Thyroid gland (tissue), 4 donors: ENCODE measurements around the gene CILP. TPM values are rescaled to one million over a fixed set of nuclear protein-coding genes. Genes with fewer than 3 reads are reported as not detected.
"Not testable (repeated sequence)": the region's sequence is repeated elsewhere in the genome, so short reads cannot be mapped to it uniquely, and the experiment has no call there.

Source experiments
- DNase-seq, 2 donors: peaks; one replicate each; pipeline ENCODE4 v3.0.0-alpha.2; 2019
- H3K27ac ChIP-seq, 3 donors: fragments of 200-600 bp; sonication (generic); 1 replicate in 2 of 3; 2 replicates in 1 of 3; pipeline ENCODE4 v1.5.1; 2016 to 2019; ENCODE audit warnings: mild to moderate bottlenecking in 1 of 3, moderate library complexity in 1 of 3
- H3K27me3 ChIP-seq: fragments of 200-600 bp; sonication (generic); one replicate; pipeline ENCODE4 v1.5.1; 2019
- H3K36me3 ChIP-seq, 2 donors: fragments of 200-600 bp; sonication (generic); one replicate each; pipeline ENCODE4 v1.5.1; 2016 to 2019
- H3K4me1 ChIP-seq, 2 donors: fragments of 200-600 bp; sonication (generic); one replicate each; pipeline ENCODE4 v1.5.1; 2017 to 2019
- H3K4me3 ChIP-seq, 3 donors: fragments of 200-600 bp; sonication (generic); replicated peaks in 1 of 3; 1 replicate in 2 of 3; 2 replicates in 1 of 3; pipeline ENCODE4 v1.5.1; 2016; ENCODE audit warnings: mild to moderate bottlenecking in 1 of 3
- H3K9me3 ChIP-seq: fragments of 200-600 bp; sonication (generic); one replicate; pipeline ENCODE4 v1.5.1; 2017
- POLR2A ChIP-seq, 2 donors: fragments of 450-650 bp; IDR thresholded peaks; one replicate each; pipeline ENCODE4 v1.6.1; 2017; ENCODE audit warnings: antibody characterized with exemption in 2 of 2, mild to moderate bottlenecking in 2 of 2, moderate library complexity in 1 of 2
- WGBS, 2 donors: methylation state at CpG; one replicate each; pipeline ENCODE4 v1.1.5; 2017; 5-methylcytosine and 5-hydroxymethylcytosine counted together
- intact Hi-C: fragments of 100-400 bp; cut with DNase I; formaldehyde crosslinking; loops from one replicate; pipeline ENCODE4 v1.15.1; 2023
- total RNA-seq, 4 donors: library from RNA; depleted of rRNA; stranded (reverse); fragments of >200 nt; gene quantifications; one replicate each; pipeline ENCODE4 v1.2.3, GENCODE V29; 2016
- TF ChIP-seq, protein P1 (sequence below), 6 experiments: fragments of 200-600 bp in 3 of 6; fragments of 450-650 bp in 3 of 6; sonication (generic) in 3 of 6; IDR thresholded peaks; one replicate each; pipeline ENCODE4 v1.5.1; 2016 to 2019; ENCODE audit warnings: antibody characterized with exemption in 6 of 6, mild to moderate bottlenecking in 2 of 6, inconsistent platforms in 1 of 6, moderate library complexity in 1 of 6

CILP gene
- total RNA-seq, 4 donors from 2014 or later, result 2.1 to 17.6 (median 5.0) TPM

DNA sequence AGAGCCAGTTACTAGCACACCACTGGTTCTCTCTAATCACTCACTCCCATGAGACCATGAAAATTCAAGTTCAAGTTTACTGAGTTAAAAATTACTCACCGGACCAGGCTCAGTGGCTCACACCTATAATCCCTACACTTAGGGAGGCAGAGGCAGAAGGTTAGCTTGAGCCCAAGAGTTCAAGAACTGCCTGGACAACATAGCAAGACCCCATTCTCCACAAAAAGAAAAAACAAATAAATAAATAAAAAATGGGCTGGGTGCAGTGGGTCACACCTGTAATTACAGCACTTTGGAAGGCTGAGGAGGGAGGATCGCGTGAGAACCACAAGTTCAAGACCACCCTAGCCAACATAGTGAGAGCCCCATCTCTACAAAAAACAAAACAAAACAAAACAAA, 21.2 kb upstream of the CILP start:
- intact Hi-C loops, result no loop called here
- Histone ChIP-seq H3K4me1 (no peaks in the 10 kb centered on the region), H3K36me3 (no peaks in the 10 kb centered on the region), H3K9me3 (no peaks in the 10 kb centered on the region), H3K4me3 (no peak overlapping the region), H3K27me3 (no peaks in the 10 kb centered on the region), H3K27ac (no peak overlapping the region)
- DNase-seq, result no peak
- 96% methylated on average over 3 of the region's 3 CpGs for WGBS, 2 donors
- TF ChIP-seq POLR2A (IDR thresholded peaks at IDR 0.05), result no peak
- TF ChIP-seq, protein P1, sequence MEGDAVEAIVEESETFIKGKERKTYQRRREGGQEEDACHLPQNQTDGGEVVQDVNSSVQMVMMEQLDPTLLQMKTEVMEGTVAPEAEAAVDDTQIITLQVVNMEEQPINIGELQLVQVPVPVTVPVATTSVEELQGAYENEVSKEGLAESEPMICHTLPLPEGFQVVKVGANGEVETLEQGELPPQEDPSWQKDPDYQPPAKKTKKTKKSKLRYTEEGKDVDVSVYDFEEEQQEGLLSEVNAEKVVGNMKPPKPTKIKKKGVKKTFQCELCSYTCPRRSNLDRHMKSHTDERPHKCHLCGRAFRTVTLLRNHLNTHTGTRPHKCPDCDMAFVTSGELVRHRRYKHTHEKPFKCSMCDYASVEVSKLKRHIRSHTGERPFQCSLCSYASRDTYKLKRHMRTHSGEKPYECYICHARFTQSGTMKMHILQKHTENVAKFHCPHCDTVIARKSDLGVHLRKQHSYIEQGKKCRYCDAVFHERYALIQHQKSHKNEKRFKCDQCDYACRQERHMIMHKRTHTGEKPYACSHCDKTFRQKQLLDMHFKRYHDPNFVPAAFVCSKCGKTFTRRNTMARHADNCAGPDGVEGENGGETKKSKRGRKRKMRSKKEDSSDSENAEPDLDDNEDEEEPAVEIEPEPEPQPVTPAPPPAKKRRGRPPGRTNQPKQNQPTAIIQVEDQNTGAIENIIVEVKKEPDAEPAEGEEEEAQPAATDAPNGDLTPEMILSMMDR (IDR thresholded peaks at IDR 0.05), result no peak

DNA sequence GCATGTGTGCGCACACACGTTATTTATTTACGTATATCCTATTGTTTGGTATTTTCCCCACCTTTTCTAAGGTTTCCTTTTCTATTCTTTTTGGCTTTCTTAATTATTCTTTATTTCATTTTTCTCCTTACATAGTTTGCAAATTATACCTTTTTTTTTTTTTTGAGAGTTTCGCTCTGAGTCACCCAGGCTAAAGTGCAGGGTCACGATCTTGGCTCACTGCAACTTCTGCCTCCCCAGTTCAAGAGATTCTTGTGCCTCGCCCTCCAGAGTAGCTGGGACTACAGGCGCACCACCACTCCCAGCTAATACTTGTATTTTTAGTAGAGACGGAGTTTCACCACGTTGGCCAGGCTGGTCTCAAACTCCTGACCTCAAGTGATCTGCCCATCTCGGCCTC, 20.0 kb upstream of the CILP start:
- 91 to 95% methylated on average over 10 of the region's 10 CpGs for WGBS, 2 donors
- Histone ChIP-seq H3K27ac (no peak overlapping the region), H3K36me3 (no peaks in the 10 kb centered on the region), H3K4me1 (no peaks in the 10 kb centered on the region), H3K4me3 (no peak overlapping the region), H3K27me3 (no peaks in the 10 kb centered on the region), H3K9me3 (no peaks in the 10 kb centered on the region)
- no peak for DNase-seq
- no peak for TF ChIP-seq POLR2A (IDR thresholded peaks at IDR 0.05)
- TF ChIP-seq, protein P1 (IDR thresholded peaks at IDR 0.05), result no peak
- intact Hi-C loops, result no loop called here

DNA sequence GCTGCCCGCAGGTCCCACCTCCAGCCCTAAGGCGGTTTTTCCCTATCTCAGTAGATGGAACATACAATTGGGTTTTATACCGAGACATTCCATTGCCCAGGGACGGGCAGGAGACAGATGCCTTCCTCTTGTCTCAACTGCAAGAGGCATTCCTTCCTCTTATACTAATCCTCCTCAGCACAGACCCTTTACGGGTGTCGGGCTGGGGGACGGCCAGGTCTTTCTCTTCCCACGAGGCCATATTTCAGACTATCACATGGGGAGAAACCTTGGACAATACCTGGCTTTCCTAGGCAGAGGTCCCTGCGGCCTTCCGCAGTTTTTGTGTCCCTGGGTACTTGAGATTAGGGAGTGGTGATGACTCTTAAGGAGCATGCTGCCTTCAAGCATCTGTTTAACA, 15.6 kb upstream of the CILP start:
- WGBS, 2 donors, result 76 to 85% methylated on average over 4 of the region's 10 CpGs
- H3K36me3 ChIP-seq, H3K4me3 ChIP-seq, H3K9me3 ChIP-seq, H3K4me1 ChIP-seq, H3K27ac ChIP-seq, intact Hi-C loops, H3K27me3 ChIP-seq, DNase-seq: not testable (repeated sequence)

DNA sequence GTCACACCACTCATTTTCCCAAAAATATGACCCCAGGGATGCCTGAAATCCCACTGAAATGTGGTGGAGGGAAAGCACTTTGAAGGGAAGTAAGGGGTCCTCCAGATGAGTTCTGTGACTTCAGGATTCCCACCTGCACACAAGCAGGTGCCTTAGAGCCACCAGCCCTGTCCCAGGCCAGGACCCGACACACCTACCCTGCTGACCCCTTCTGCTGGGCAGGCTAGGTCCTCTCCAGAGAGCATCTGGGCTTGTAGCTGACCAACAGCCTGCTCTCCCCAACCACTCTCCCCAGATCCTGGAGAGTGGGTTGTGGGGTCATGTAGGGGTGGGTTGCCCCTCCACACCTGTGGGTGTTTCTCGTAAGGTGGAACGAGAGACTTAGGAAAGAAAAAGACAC, 14.9 kb upstream of the CILP start:
- intact Hi-C loops, result no loop called here
- no peak for DNase-seq
- TF ChIP-seq, protein P1 (IDR thresholded peaks at IDR 0.05), result no peak
- no peak for TF ChIP-seq POLR2A (IDR thresholded peaks at IDR 0.05)
- 91 to 97% methylated on average over 2 to 3 of the region's 3 CpGs for WGBS, 2 donors
- Histone ChIP-seq H3K36me3 (no peaks in the 10 kb centered on the region), H3K27me3 (no peaks in the 10 kb centered on the region), H3K4me3 (no peak overlapping the region), H3K4me1 (no peaks in the 10 kb centered on the region), H3K27ac (no peak overlapping the region), H3K9me3 (no peaks in the 10 kb centered on the region)

DNA sequence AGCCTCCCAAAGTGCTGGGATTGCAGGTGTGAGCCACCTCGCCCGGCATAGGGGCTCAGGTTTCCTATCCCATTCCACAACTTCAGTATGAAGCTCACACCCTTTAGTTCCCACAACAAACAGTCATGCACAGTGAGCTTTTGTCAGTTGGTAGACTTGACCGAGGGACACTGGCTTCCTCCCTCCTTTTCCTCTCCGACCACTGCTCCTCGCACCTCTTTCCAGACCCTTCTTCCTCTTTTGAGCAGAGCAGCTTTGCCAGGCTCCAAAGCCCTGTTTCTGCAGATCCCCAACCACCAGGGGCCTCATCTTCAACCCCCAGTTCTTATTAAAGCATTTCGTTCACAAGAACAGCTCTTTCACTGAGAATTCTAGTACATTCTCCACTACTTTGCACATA, 12.7 kb upstream of the CILP start:
- no peak for TF ChIP-seq POLR2A (IDR thresholded peaks at IDR 0.05)
- TF ChIP-seq, protein P1 (IDR thresholded peaks at IDR 0.05), result no peak
- no peaks in the 10 kb centered on the region for H3K4me1 ChIP-seq
- no peak overlapping the region for H3K27ac ChIP-seq
- no peaks in the 10 kb centered on the region for H3K27me3 ChIP-seq
- no peak overlapping the region for H3K4me3 ChIP-seq
- 88 to 91% methylated on average over 6 of the region's 6 CpGs for WGBS, 2 donors
- no peaks in the 10 kb centered on the region for H3K9me3 ChIP-seq
- no peaks in the 10 kb centered on the region for H3K36me3 ChIP-seq
- no peak for DNase-seq
- intact Hi-C loops, result no loop called here

DNA sequence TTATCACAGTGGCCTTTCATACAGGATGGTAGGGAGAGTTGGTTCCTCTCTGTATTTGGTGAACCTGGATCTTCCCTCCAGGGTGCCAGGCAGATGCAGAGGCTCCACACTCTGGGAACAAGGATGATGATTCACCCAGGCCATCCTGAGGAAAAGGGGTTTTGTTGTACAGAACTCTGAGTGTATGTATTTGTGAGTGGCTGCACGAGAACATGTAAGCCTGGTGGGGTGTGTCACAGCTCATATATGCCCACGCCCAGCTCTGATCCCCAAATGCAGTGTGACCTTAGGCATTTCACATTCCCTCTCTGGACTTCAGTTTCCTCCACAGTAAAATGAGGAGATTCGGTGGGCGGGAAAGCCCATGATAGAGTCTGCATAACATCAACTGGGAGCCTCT, 11.6 kb upstream of the CILP start:
- no peaks in the 10 kb centered on the region for H3K36me3 ChIP-seq
- TF ChIP-seq POLR2A (IDR thresholded peaks at IDR 0.05), result no peak
- TF ChIP-seq, protein P1 (IDR thresholded peaks at IDR 0.05), result no peak
- no peak for DNase-seq
- no peak overlapping the region for H3K4me3 ChIP-seq
- WGBS, 2 donors, result 91 to 98% methylated on average over 4 of the region's 4 CpGs
- H3K4me1 ChIP-seq, result no peaks in the 10 kb centered on the region
- H3K27me3 ChIP-seq, result no peaks in the 10 kb centered on the region
- no peaks in the 10 kb centered on the region for H3K9me3 ChIP-seq
- no peak overlapping the region for H3K27ac ChIP-seq
- intact Hi-C loops, result no loop called here
